ENCODE data around the gene AIDA. TPM values are rescaled to one million over a fixed set of nuclear protein-coding genes. Genes with fewer than 3 reads are reported as not detected.

Gene AIDA, protein sequence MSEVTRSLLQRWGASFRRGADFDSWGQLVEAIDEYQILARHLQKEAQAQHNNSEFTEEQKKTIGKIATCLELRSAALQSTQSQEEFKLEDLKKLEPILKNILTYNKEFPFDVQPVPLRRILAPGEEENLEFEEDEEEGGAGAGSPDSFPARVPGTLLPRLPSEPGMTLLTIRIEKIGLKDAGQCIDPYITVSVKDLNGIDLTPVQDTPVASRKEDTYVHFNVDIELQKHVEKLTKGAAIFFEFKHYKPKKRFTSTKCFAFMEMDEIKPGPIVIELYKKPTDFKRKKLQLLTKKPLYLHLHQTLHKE
- 10 to 100 TPM; 32.9 to 36.6 TPM for total RNA-seq

DNA sequence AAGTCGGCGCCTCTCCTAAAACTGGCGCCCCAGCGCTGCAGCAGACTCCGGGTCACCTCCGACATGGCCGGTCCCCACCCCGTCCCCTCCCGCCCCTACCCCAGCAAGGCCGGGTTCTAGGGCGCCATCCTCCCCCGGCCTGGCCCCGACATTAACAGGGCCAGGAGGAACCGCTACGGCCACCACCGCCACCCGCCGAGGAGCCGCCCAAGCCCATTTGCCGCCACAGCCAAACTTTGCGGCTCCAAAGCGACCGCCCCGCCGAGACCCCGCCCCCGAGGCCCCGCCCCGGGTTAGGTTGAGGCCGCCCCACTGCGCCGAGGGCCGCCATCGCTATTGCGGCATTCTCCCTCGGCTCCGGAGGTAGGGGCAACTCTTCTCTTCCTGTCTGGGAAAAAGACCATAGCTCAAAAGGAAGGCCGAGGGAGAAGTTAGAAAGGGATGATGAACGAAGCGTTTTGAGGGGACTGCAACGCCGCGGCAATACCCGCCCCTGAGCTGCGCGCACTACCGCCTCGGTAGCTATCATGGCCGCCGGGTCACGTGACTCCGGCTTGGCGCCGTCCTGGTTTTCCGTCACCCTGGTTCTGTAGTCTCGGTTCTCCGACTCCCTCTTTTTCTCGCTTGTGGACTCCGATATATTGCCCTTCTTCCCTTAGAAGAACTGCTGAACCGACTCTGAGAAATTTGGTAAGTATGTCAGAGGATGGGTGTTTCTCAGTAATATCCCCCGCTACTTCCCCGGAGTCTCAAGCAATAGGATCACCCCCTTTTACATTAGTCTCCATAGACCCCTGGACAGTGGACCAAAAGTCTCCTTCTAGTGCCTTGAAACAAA is at the start of gene AIDA, which contains the start of gene BROX:
Gene AIDA, minus strand, starts transcription at position 239 of the 838 bp plus-strand sequence. Its CDS starts 174 bp downstream, at position 65.
Gene BROX, plus strand, starts transcription at position 312 of the 838 bp plus-strand sequence. CDS start 3,136 bp downstream, outside the sequence.
- Histone ChIP-seq H3K4me1 (peaks cover 26% of the 10 kb centered on the region), H3K4me3 (peak within 1 kb of the TSS; percentile 61 to 79), H3K9me3 (no peaks in the 10 kb centered on the region), H3K36me3 (replicated peaks in 1 of 2; ENCODE audit: insufficient read depth in 1 of 2, low read depth in 2 of 2) (peaks cover 0 to 2% of the 10 kb centered on the region in 2 donors), H3K27me3 (no peaks in the 10 kb centered on the region), H3K27ac (peak within 1 kb of the TSS; percentile 94 to 99 (median 96))
- peak; percentile 92 to 96 (median 94) for DNase-seq
- ATAC-seq = peak; percentile 92
- 0% methylated on average over 35 to 48 of the region's 62 CpGs for WGBS, 2 donors
- TF ChIP-seq POLR2A (IDR thresholded peaks at IDR 0.05) = peak; percentile 35 to 71 (median 64)
- TF ChIP-seq, protein P1, sequence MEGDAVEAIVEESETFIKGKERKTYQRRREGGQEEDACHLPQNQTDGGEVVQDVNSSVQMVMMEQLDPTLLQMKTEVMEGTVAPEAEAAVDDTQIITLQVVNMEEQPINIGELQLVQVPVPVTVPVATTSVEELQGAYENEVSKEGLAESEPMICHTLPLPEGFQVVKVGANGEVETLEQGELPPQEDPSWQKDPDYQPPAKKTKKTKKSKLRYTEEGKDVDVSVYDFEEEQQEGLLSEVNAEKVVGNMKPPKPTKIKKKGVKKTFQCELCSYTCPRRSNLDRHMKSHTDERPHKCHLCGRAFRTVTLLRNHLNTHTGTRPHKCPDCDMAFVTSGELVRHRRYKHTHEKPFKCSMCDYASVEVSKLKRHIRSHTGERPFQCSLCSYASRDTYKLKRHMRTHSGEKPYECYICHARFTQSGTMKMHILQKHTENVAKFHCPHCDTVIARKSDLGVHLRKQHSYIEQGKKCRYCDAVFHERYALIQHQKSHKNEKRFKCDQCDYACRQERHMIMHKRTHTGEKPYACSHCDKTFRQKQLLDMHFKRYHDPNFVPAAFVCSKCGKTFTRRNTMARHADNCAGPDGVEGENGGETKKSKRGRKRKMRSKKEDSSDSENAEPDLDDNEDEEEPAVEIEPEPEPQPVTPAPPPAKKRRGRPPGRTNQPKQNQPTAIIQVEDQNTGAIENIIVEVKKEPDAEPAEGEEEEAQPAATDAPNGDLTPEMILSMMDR (IDR thresholded peaks at IDR 0.05) = no peak
- intact Hi-C loops (cut with DNase I) = no loop called here

DNA sequence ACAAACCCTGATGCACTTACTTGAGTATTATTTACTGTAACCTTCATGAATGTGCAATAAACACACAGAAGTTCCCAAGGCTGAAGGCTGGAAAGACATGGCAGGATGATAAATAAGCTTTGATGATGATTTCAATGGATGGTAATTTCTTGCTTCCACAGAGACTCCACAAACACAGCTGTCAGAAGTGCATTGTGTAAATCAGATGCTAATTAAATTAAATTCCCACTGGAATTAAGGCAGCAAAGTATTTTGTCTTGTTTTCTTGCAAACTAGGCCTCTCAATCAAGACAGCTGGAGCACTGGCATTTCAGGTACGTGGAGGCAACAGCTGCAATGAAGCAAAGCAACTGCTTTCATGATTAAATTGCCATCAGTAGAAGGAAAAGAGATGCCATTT is 48.8 kb upstream of the AIDA start:
- H3K4me3 ChIP-seq = no peak overlapping the region
- WGBS, 2 donors = 72 to 81% methylated on average over 1 of the region's 1 CpG
- H3K9me3 ChIP-seq = no peaks in the 10 kb centered on the region
- TF ChIP-seq POLR2A (IDR thresholded peaks at IDR 0.05) = no peak
- TF ChIP-seq, protein P1 (IDR thresholded peaks at IDR 0.05) = no peak
- no peak overlapping the region for H3K27ac ChIP-seq
- H3K27me3 ChIP-seq = no peaks in the 10 kb centered on the region
- H3K4me1 ChIP-seq = no peaks in the 10 kb centered on the region
- ATAC-seq (no peak), DNase-seq (no peak)
- intact Hi-C loops (cut with DNase I) = no loop called here
- no peaks in the 10 kb centered on the region for H3K36me3 ChIP-seq (replicated peaks in 1 of 2; ENCODE audit: insufficient read depth in 1 of 2, low read depth in 2 of 2)

DNA sequence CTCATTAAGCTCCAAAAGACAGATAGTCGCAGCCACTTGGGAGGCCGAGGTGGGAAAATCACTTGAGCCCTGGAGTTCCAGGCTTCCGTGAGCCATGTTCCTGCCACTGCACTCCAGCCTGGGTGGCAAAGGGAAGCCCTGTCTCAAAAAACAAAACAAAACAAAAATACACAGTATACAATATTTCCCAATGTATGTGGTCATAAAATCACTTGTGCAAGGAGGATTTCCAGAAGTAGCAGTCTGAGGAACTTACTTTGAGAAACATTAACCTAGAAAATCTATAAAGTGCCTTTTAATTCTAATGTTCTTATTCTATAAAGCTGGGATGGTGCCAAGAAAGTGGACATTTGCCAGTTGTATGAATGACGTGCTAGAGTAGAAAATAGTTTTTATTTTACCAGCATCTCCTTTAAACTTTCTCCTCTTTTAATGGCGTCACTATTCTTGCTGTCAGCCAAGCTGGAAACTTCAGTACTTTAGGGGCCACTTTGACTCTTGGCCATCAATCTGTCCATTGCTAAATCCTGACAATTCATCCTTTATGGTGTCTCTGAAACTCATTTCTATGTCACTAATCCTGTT is 47.3 kb upstream of the AIDA start:
- H3K4me1 ChIP-seq = no peaks in the 10 kb centered on the region
- TF ChIP-seq, protein P1 (IDR thresholded peaks at IDR 0.05) = no peak
- no peak for TF ChIP-seq POLR2A (IDR thresholded peaks at IDR 0.05)
- intact Hi-C loops (cut with DNase I) = no loop called here
- H3K9me3 ChIP-seq = no peaks in the 10 kb centered on the region
- H3K27me3 ChIP-seq = no peaks in the 10 kb centered on the region
- H3K4me3 ChIP-seq = no peak overlapping the region
- no peak for DNase-seq
- no peak overlapping the region for H3K27ac ChIP-seq
- WGBS, 2 donors = 74 to 80% methylated on average over 5 of the region's 5 CpGs
- no peaks in the 10 kb centered on the region for H3K36me3 ChIP-seq (replicated peaks in 1 of 2; ENCODE audit: insufficient read depth in 1 of 2, low read depth in 2 of 2)
- no peak for ATAC-seq

DNA sequence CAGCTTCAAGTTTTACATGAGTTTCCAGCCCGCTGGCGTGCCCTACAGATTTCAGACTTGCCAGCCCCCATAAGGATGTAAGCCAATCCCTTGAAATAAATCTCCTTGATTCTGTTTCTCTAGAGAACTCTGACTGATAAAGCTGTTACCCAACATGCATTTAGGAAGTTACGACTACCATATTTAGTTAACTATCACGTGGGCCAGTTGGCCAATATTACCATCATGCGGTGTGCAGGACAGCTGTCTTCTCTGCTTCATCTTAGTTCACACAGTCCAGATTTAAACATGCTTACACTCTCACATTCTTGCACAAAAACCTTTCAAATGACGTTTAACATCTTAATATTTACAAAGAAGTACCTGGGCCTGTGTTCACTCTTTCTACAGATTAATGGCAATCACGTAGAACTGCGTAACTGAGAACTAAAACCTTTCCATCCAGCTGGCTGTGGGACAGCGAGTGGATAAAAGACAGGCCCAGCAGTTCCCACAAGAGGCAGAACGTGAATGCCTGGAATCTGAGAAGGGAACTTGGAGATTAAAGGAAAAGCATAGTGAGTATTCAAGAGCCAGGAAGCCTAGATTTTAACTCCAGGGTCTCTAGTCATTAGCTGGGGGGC is 45.5 kb upstream of the AIDA start:
- Histone ChIP-seq H3K36me3 (replicated peaks in 1 of 2; ENCODE audit: insufficient read depth in 1 of 2, low read depth in 2 of 2) (no peaks in the 10 kb centered on the region), H3K9me3 (no peaks in the 10 kb centered on the region), H3K27ac (no peak overlapping the region), H3K4me3 (no peak overlapping the region), H3K4me1 (no peaks in the 10 kb centered on the region), H3K27me3 (no peaks in the 10 kb centered on the region)
- DNase-seq = peak in 1 of 4 donors; percentile 13
- TF ChIP-seq POLR2A (IDR thresholded peaks at IDR 0.05) = no peak
- TF ChIP-seq, protein P1 (IDR thresholded peaks at IDR 0.05) = no peak
- 78 to 84% methylated on average over 10 of the region's 10 CpGs for WGBS, 2 donors
- ATAC-seq = peak; percentile 47
- intact Hi-C loops (cut with DNase I) = no loop called here
